ENCODE data around the gene UHMK1.
A peak's percentile ranks its signal among the peaks of the same experiment; 100 is the strongest.

The UHMK1 gene

DNA sequence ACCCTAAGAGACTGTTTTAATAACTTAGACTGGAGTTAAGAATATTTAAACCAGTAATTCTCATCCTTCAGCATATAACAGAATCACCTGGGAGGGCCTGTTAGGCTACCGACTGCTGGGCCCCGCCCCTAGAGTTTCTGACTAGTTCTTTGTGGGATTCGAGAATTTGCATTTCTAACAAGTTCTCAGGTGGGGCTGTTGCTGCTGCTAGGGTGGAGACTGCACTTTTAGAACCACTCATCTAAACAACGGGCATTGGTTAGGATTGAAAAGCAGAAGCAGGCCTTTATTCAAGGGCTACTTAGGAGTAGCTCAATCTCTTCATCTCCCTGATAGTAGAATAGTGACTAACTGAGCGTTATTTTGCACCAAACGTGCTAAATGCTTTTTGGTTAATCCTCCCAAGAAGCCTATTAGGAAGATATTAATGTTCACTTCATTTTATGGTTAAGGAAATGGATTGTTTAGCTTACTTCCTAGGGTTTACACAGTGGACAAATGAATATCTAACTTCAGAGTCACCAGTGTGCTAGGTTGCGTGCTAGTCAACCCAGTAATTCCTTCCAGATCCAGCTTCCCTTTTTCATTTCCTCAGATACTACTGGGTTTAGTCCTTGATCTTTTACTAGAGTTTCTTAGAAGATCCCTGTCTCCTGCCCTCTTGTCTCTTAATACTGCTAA, 32.8 kb downstream of the UHMK1 start:
- no peak for DNase-seq

DNA sequence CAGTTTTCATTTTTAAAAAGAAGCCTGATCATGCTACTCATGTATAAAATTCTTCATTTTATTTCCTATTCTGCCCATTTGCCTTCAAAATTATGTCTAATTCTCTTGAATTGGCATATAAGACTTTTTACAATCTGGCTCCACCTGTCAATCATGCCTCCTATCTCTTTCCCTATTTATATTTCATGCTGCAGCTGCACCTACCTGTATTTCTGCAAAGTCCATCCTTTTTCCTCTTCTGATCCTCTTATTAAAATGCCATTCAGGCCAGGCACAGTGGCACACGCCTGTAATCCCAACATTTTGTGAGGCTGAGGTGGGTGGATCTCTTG, 33.3 kb downstream of the UHMK1 start:
- no peak for DNase-seq

DNA sequence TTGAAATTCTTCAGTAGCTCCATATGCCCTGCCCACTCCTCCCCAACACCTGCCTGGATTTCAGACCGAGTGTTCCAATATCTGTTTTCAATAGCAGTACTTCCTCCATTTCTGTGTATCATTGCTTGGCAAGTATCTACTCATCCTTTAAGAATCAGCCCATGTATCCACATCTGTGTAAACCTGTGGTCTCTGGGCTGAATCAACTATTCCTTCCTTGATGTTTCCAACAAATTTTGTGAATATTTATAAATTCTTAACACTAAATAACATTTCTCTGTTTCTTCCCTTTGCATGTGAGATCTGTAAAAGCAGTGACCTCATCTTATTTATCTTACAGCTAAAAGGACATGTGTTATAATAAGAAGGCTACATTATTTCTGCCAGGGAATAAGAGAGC, 37.9 kb downstream of the UHMK1 start:
- DNase-seq, result no peak

DNA sequence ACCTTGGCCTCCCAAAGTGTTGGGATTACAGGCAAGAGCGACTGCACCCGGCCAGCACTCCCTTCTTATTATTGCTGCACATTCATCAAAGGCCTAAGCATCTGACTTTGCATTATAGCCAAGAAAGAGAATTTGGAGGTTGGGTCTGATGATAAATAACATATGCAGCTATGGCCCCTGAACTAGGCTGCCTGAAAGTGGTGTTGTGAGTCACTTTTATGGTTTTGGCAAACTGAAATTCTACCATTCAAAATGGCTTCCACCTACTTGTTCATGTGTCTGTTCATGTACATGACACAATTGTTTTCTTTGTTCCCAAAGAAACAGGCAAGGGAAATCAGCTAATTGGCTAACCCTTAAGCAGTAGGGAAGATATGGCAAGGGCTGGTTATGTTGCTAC, 38.9 kb downstream of the UHMK1 start:
- DNase-seq, result peak; percentile 45

DNA sequence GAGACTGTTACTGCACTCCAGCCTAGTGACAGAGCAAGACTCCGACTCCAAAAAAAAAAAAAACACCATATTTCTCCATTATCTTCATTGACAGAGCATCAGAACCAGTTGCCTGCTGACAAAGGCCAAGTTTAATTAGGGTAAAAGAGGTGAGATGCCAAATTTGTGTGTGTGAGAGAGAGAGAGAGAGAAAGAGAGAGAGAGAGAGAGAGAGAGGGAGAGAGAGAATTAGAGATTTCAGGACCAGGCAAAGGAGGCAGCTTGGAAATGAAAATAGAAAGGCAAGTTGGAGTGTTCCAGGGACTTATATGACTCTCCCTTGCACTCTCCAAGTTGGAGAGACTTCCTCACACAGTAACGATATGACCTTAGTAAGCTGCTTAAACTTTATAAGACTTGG, 39.6 kb downstream of the UHMK1 start:
- DNase-seq, result no peak

DNA sequence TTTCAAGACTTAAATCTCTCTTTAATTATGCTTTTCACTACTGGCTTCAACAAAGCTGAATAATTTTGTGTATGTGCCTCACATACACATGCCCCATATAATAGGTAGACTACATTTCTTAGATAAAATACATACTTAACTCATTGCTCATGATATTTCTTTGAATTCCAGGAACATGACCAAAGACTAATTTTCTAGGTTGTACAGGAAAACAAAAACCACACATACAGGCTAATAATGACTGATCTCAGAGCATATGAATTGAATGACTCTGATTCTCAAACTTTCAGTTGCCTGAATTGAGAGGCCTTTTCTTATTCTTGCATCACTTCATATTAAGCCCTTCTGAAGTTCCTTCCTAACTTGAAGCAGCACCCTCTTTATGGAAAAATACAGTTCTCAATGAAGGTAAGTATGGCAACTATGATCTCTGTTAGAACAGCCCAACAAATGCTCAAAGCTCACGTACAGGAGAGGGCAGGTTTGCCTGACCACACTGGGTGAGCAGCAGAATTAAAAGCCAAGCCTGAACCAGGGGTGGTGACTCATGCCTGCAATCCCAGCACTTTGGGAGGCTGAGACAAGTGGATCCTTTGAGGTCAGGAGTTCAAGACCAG, 41.3 kb downstream of the UHMK1 start:
- DNase-seq, result peak; percentile 72

DNA sequence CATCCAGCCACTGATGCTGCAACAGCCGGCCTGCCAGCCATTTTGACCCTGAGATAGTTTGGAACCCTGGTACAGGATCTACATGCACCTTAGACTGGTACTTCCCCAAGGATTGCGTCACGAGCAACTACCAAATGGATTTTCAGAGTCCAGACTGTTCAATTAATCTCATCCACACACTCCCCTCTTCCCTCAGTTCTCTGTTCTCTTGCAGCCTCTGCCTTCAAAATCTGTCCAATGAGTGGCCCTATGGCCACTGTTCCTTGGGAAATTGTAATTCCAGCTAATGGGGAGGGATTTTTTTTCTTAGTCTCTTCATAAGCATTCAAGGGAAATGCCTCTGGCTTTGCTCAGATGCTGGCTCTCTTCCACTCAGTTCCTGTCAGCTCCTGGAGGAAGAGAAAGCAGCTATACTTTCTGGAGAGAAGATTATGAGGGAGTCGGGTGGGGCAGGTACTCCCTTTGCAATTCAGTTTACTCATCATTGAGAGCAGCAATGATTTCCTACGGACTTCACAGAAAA, 44.1 kb downstream of the UHMK1 start:
- no peak for DNase-seq

DNA sequence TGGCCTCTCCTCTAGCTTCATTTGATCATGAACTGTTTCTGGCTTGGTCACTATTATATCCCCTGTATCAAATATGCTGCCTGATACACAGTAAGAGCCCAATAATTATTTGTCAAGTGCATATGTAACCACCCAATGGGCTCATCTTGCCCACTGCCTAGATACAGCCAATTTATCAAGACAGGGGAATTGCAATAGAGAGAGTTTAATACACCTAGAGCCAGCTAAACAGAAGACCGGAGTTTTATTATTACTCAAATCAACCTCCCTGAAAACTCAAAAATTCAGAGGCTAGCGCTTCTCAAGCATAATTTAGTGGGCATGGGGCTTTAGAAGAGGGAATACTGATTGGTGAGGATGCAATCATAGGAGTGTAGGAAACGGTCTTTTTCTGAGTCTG, 45.6 kb downstream of the UHMK1 start:
- DNase-seq, result no peak

DNA sequence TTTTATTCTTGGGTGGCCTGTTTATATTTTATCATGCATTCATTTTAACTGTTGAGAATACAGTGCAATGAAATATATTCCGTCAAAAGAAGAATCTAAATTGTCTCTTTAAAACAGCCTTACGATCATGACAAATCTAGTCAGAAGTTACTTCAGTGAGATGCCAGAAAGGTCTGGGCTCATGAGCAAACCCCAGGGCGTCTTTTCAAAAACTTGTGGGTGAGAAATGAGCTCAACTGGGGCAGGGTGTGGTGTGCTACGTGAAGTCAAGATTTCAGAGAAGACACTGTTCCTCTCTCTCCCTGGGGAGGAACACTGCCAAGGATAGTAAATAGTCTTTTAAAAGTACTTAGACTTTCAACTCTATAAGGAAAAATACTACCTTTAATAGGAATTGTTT, 50.6 kb downstream of the UHMK1 start:
- DNase-seq, result peak; percentile 31

DNA sequence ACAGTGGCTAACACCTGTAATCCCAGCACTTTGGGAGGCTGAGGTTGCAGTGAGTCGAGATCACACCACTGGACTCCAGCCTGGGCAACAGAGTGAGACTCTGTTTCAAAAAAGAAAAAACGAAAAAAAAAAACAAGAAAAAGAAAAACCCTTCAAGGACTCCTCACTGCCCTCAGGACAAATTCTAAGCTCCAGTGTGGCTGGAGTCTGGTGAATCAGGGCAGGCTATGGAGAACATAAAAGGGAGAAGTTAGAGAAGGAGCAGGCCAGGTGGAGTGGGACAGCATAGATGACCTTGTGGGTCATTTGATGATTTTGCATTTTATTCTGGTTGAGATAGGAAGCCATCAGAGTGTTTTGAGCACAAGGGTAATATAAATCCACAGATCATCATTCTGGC, 51.4 kb downstream of the UHMK1 start:
- no peak for DNase-seq

DNA sequence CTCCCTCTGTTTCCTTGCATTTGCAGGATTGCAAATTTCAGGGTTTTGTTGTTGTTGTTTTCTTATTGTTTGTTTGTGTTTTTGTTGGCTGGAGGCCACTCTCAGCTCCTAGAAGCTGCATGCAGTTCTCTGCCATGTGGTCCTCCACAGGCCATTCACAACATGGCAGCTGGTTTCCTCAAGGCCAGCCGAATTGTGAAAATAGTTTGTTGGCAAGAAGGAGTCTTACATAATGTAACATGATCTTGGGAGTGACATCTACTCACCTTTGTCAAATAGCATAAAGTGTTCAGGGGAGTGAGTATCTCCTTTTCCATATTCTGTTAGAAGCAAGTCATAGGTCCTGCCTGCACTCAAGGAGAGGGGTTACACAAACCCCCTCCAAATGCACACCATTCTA, 53.3 kb downstream of the UHMK1 start:
- no peak for DNase-seq

DNA sequence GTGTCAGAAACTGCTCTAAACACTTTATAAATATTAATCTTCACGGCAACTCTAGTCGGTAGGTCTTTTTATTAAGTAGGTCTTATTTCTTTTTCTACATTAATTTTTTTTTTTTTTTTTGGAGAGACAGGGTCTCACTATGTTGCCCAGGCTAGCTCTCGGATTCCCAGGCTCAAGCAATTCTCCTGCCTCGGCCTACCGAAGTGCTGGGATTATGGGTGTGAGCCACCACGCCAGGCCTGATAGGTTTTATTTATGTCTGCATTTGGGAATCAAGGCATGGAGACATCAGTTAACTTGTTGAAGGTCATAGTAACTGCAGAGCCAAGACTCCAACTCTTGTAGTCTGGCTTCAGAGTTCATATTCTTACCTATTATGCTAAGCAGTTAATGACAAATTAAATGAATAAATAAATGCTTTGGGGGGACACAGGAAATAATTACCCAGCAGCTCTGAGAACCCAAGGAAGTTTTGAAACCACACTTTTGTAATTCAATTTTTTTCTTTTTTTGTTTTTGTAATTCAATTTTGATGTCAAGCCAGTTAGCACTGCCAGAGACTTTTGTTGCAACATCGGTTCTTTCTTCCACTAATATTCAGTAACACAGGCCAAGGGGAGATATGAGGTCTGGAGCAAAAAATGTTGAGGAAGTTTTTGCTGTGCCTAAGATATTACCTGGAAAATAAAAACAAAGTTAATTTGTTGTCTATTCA, 54.5 kb downstream of the UHMK1 start:
- no peak for DNase-seq

DNA sequence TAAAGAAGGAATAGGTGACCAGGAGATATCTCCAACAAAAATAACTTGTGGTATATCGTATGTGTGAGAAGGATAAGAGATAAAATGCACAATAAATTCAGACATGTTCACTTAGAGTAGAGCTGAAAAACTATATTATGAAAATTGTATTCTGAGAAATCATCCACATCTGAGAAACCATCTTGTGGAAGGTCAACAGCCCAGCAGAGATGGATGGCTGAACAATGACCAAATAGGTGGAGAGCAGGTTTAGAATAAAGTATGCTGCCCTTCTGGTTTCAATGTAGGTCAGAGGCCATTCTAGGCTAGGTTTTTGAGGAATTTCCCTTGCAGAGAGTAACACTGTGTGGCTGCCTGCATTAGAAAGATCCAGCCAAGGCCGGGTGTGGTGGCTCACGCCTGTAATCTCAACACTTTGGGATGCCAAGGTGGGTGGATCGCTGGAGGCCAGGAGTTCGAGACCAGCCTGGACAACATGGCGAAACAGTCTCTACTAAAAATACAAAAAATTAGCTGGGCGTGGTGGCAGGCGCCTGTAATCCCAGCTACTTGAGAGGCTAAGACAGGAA, 55.1 kb downstream of the UHMK1 start:
- DNase-seq, result no peak

DNA sequence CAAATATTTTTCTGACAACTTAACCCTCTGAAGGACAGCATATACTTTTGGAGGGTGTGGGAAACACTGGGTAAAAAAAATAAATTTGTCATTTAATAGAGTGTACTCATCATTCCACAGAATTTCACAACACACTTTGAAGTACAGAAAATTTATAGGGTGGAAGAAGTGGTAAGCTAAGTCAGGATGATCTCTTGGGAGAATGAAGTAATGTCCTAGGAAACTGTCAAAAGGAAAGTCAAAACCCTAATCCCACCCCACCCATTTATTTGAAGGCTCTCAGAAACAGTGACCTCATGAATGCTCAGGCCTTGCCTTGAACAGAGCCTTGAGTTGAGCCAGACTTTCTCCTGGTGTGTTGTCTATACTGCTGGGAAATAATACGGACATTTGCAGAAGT, 56.6 kb downstream of the UHMK1 start:
- DNase-seq, result no peak

DNA sequence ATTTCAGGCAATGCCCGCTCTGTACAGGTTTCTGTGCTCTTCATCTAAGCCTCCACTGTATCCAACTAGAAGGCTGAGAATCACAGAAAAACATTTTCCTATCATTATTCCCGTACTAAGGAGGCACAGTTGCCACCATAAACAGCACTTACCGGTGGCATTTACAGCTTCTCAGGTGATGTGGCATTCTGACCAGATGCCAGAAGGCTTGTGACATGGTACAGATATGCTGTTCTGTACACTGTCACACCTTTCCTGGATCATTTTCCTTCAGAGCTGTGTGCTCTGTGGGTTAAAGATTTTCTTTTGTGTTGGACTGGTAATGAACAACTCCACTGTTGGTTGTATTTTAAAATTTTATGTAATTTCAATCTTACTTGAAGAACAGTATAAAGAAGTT, 59.9 kb downstream of the UHMK1 start:
- no peak for DNase-seq

DNA sequence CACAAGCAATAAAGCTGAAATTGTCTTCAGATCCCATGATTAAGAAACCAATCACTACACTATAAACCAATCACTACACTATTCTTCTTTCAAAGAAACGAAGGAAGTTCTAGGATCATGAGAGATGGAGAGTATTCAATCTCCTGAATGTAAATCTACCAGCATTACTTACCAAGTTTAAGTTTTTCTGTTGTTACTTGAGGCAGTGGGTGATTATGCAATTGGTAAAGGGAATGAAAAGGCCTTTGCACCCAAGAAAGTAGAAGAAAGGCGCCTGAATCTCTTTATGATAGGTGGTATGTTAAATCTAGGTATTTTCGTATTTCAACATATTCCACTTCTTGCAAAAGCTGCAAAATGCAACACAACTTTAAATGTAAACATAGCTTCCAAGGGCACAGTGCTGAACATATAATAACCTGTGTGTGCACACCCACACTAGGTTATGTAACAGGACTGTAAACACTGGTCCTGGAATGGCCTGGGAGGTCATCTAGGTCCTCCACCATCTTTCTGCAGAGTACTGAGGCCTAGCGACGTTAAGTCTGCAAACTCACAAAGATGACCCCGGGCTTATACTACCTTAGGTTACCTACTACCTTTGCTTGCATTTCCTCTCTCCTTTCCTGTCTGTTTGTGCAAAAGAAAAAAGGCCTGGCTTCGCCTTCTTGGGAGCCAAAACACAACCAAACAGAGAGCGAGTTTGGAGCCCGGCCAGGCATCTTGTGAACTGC, 62.9 kb downstream of the UHMK1 start:
- no peak for DNase-seq

DNA sequence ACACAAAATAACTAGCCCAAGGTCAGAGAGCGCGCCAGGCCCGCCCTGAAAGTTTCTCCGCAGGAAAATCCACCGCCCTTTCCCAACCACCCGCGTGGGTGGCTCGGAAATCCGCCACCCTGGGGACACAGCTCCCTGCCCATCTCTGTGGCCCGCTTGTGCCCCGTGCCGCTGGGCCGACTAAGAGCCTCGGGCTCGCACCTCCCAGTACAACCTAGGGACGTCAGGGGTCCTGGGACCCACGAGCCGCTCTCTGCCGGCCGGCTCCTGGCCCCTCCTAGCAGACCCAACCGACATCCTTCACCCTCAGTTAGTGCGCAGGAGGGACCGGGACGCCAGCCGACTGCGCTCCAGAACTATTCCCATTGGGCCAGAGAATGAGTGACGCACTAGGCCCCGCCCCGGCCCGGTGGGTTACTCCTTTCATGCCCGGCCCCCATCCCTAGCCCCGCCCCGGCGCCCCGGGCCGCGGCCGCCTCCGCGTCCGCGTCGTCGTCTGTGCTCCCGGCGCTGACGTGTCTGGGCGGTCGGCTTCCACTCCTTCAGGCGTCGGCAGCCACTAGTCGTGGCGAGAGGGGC, 63.5 kb downstream of the UHMK1 start:
- DNase-seq, result peak; percentile 98

DNA sequence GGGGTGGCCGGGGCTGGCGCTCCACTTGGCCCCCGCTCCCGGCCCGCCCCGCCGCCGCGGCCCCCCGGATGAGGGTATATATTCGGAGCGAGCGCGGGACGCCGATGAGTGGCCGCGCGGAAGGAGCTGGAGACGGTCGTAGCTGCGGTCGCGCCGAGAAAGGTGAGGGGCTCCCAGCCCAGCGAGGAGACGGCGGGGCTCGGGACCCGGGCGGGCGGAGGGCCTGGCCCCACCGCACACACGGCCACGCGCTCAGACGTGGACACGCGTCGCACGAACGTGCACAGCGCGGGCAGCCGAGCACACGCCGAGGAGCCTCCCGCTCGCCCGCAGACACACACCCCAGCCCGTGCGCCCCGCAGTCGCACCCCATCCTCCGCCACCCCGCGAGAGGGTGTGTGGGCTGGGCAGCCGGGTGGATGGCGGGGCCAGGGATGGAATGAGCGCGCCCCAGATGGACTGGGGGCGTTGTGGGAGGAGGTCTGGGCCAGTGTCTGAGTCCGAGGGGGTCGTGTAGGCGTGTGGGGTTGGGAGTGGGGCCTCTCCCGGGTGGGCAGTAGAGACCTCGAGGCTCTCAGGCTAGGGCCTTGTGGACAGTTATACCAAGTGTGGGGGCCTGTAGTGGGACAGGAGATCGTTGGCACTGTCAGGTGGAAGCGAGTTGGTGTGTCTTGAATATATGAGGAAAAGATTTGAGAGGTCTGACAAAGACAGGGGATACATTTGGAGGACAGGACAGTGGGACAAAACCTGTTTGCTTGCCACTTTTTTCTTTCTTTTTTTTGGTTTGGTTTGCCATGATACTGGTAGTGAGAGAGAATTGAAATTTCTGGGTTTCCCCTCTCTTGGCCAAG, 64.2 kb downstream of the UHMK1 start, which contains the start of gene UAP1:
Gene UAP1, plus strand, starts transcription at position 107 of the 854 bp plus-strand sequence. CDS start 4,347 bp downstream, outside the sequence.
- peak; percentile 9 for DNase-seq

DNA sequence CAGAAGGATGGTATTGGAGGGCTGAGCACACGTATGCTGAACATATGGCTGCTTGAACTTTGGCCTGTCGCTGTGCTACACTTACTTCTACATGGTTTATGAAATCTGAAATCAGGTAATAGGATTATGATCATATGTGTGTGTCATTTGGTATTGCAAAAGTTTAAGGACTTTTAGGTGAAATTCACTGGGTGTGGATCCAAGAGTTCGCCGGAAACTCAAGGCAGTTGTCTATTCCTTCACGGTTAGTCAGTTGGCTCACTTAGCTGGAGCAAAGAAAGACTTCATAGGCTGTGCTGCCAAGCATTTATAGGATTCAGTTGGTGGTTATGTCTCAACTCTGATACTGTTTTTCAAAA, 64.8 kb downstream of the UHMK1 start:
- DNase-seq, result no peak

DNA sequence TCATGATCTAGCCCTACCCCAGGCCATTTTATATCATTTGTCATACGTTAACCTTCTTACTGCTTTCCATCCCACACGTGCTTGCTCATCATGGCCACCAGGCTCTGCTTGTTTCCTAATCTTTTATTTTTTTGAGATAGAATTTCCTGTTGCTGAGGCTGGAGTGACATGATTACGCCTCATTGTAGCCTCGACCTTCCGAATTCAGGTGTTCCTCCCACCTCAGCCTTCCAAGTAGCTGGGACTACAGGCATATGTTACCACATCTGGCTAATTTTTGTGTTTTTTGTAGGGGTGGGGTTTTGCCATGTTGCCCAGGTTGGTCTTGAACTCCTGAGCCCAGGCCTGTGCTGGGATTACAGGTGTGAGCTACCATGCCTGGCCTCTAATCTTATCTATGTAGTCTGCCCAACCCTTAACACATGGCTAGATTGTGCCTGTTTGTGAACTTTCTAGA, 67.2 kb downstream of the UHMK1 start:
- DNase-seq, result no peak

DNA sequence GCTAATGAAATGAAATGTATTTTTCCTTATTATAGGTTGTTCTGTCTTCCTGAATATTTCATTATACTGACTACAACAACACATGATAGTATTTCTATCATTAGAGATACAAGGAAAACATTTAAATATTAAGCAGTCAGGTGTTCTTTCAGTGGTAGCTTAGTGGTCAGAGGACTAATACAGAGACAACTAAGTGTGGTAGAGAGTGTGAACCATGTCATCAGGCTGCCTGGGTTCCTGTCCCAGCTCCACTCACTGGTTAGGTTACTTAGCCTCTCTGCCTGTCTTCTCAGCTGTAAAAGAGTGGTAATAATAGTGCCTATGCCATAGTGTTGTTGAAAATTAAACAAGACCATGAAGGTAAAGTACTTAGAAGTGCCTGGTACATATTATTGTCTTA, 67.8 kb downstream of the UHMK1 start:
- peak; percentile 28 for DNase-seq

DNA sequence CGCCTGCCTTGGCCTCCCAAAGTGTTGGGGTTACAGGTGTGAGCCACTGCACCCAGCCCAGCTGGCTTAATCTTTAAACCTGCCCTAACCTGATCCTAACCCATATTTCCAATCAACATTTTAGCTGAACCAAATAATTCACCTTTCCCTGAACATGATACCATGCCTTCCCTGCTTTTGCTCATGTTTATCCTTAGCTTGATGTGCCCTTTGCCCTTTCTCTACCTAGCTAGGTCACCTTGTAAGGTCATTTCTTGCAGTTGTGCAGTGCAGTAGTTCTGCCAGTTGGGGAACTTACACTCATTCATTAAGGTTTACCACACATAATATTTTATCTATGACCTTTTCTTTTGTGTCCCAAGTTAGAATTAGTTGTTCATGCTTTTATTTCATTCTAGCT, 69.3 kb downstream of the UHMK1 start:
- DNase-seq, result no peak

Data from activated CD4-positive, alpha-beta T cell treated with anti-CD3 and anti-CD28 coated beads, Interleukin-2, amount 50 U/mL, for 16 hours (primary cell).